GM20000 (cell line): ENCODE results near the gene PPP2R5E.
A peak's percentile ranks its signal among the peaks of the same experiment; 100 is the strongest.
"Not testable (repeated sequence)": the region's sequence is repeated elsewhere in the genome, so short reads cannot be mapped to it uniquely, and the experiment has no call there.

Experiments
- DNase-seq: peaks from one replicate; pipeline ENCODE4 v3.0.0; 2012; ENCODE audit warnings: low spot score
- TF ChIP-seq, protein P1 (sequence below): IDR thresholded peaks from 2 replicates; pipeline ENCODE4 v1.5.1; 2012; ENCODE audit warnings: mild to moderate bottlenecking, control low read depth; ENCODE audit errors: extremely low read depth, missing control alignments

The PPP2R5E gene

DNA sequence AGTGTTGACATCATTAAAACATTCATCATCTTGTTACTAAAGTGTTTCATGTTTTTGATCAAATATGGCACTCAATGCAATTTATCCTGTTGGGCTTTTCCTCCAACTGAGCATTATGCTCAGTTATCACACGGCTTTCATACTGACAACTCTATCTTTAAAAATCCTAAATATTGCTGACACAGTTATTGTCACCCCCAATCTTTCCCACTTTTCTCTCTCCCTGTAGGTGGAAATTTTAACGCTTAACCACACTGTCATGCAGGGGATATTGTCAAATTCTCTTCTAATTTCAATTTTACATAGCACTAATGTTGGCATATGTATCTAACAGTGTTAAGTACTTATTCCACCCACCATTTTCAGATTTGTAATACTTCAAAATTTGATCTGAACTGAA lies 164.7 kb downstream of the PPP2R5E start:
- DNase-seq, result no peak
- TF ChIP-seq, protein P1, sequence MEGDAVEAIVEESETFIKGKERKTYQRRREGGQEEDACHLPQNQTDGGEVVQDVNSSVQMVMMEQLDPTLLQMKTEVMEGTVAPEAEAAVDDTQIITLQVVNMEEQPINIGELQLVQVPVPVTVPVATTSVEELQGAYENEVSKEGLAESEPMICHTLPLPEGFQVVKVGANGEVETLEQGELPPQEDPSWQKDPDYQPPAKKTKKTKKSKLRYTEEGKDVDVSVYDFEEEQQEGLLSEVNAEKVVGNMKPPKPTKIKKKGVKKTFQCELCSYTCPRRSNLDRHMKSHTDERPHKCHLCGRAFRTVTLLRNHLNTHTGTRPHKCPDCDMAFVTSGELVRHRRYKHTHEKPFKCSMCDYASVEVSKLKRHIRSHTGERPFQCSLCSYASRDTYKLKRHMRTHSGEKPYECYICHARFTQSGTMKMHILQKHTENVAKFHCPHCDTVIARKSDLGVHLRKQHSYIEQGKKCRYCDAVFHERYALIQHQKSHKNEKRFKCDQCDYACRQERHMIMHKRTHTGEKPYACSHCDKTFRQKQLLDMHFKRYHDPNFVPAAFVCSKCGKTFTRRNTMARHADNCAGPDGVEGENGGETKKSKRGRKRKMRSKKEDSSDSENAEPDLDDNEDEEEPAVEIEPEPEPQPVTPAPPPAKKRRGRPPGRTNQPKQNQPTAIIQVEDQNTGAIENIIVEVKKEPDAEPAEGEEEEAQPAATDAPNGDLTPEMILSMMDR, result no peak

DNA sequence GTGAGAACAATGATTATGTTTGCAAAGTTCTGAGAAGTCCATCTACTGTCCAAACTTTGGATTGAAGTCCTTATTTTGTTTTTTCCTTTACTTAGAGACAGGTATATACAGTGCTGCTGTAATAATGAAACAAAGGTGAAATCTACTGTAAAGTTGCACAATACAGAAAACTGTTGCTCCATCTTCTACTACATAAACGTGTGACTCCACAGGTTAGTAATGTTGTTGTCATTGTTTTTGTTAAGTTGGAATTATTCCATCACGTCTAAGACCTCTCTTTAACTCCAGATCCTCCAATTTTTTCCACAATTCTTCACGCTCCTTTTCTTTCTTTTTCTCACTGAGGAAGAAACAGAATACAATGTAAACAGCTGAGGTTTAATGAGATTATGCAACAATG lies 167.4 kb downstream of the PPP2R5E start:
- no peak for DNase-seq
- TF ChIP-seq, protein P1, result no peak

DNA sequence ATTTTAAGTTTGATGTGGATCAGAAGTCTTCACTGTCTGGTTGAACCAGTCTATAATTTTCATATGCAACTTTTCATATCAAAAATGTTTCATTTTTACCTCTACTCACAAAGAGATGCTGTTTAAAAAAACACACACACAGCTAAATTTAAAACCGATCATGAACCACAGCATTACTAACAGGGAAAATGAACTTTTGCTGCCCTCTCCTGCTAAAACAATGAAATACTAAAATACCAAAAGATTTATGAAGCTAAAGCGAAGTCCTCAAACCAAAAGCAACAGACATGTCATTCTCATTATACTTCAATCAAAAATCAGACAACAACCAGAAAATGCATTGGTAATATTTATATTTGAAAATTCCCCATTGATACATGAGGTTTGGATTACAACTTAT lies 171.6 kb downstream of the PPP2R5E start:
- DNase-seq, result not testable (repeated sequence)

DNA sequence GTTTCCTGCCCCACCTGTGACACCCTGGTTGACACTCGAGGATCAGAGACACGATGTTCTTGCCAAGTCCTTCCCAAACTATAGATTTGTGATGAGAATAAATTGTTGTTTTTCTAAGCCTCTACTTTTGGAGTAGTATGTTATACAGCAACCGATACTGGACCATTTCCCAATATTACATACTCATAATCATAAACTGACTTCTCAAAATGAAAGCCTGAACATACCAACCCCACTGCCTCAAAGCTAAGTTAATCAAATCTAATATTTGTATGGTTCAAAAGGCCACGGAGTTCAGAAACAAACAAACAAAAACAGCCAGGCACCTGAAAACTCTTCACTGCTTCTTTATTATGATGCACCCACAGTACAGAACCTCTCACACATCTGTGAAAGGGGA lies 172.1 kb downstream of the PPP2R5E start:
- DNase-seq, result no peak
- TF ChIP-seq, protein P1, result no peak

DNA sequence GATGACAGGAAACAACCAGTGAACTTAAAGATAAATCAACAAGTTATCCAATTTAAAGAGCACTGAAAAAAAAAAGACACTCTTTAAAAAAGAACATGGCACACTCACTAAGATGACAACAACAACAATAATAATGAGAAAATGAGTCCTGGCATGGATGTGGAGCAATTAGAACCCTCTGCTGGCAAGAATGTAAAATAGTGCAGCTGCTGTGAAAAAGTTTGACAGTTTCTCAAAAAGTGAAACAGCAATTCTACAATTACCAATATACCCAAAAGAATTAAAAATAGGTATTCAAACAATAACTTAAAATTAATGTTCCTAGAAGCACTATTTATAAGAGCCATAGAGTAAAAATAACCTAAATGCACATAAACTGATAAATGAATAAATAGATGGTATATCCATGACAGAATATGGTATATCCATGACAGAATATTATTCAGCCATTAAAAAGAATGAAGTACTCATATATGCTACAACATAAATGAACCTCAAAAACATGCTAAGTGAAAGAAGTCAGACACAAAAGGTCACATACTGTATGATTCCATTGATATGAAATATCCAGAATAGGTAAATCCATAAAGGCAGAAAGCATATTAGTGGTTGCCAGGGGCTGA lies 175.3 kb downstream of the PPP2R5E start:
- TF ChIP-seq, protein P1, result no peak
- no peak for DNase-seq

DNA sequence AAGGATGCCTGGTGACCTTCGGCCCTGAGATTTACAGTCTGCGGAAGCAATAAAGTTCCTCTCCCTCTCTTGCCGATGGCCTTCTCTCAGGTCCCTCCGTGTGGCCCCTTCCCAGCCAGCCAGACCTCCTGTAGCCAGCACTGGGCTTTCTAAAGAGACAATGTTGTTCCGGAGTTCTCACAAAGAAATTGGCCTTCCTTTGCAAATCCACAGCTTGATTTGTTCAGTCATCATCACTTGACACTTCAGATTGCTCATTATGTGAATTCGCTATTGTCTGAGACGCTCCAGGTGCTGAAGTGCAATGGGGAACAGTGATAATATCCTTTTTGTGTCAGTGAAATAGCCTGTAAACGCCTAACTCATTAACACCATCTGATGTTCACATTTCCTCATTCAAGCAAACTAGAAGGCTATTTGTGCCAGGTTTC lies 180.8 kb downstream of the PPP2R5E start:
- DNase-seq, result no peak
- TF ChIP-seq, protein P1, result no peak

DNA sequence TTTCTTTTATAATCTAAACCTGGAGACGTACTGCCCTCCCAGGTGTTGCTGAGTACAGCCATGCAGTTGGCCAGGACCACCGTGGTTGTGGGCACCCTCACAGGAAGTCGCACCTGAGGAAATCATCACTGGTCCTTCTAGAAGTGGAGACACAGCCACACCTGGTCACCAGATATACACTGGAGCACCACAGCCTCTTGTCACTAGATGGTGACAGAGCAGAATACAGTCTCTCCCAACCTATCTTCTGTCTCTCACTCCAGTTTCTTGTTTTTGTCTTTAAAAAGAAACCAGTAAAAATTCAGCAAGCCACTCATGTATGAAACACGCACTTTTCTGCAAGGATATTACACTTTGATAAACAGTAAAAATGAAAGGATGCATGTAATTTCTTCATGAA lies 181.4 kb downstream of the PPP2R5E start:
- peak; percentile 7 for DNase-seq
- TF ChIP-seq, protein P1, result no peak

DNA sequence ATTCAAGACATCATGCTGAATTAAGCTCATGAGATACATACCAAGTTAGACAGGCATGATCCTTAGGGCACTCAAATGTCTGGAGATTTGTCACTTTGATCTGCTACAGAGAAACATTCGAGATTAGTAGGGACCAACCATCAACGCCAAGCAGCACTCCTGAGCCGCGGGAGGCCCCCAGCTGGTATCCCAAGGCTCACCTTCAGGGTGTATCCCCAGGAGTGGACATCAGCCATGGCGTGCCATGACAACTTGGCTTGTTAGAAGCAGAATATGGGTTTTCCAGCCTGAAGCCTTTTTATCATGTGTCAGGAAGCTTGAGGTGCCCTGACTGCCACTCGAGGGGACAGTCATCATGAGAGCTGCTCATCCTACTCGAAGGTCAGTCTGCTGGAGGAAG lies 185.3 kb downstream of the PPP2R5E start:
- TF ChIP-seq, protein P1, result no peak
- no peak for DNase-seq
